GM21529 (cell line): ENCODE data around the gene RFLNA.

Experiments
- ATAC-seq: cut with Tn5 transposase; IDR thresholded peaks from one replicate; pipeline ENCODE4 v1.9.1; 2021; ENCODE audit not compliant: unreplicated experiment

RFLNA gene

GRCh38 chr12:124294780-124295341 lies at the start of gene RFLNA:
Gene RFLNA, plus strand, starts transcription at chr12:124295093. Its CDS starts 337 bp downstream, at chr12:124295430.
- no peak for ATAC-seq

- no peak for ATAC-seq
These were observed 47.6 kb upstream of the RFLNA start for GRCh38 chr12:124247331-124247730.

- no peak for ATAC-seq
These were observed 45.7 kb upstream of the RFLNA start for GRCh38 chr12:124248941-124249825.

- ATAC-seq, result no peak
These were observed 43.7 kb upstream of the RFLNA start for GRCh38 chr12:124251186-124251585.

- ATAC-seq, result no peak
These were observed 41.9 kb upstream of the RFLNA start for GRCh38 chr12:124252964-124253363.

- ATAC-seq, result no peak
These were observed 40.8 kb upstream of the RFLNA start for GRCh38 chr12:124254126-124254525.

- ATAC-seq, result no peak
These were observed 35.5 kb upstream of the RFLNA start for GRCh38 chr12:124259154-124260066.

GRCh38 chr12:124261885-124262284 lies 33.0 kb upstream of the RFLNA start:
- ATAC-seq, result no peak

- ATAC-seq, result no peak
These were observed 30.7 kb upstream of the RFLNA start for GRCh38 chr12:124264089-124264795.

GRCh38 chr12:124264879-124265278 lies 30.0 kb upstream of the RFLNA start:
- ATAC-seq, result no peak

GRCh38 chr12:124267205-124267778 lies 27.6 kb upstream of the RFLNA start:
- no peak for ATAC-seq

GRCh38 chr12:124270671-124271070 lies 24.2 kb upstream of the RFLNA start:
- no peak for ATAC-seq

GRCh38 chr12:124273630-124274029 lies 21.3 kb upstream of the RFLNA start:
- ATAC-seq, result no peak

- no peak for ATAC-seq
These were observed 18.6 kb upstream of the RFLNA start for GRCh38 chr12:124276337-124276736.

- ATAC-seq, result no peak
These were observed 17.3 kb upstream of the RFLNA start for GRCh38 chr12:124277394-124278241.

- no peak for ATAC-seq
These were observed 16.3 kb upstream of the RFLNA start for GRCh38 chr12:124278389-124279101.

GRCh38 chr12:124279315-124279714 lies 15.6 kb upstream of the RFLNA start:
- no peak for ATAC-seq

GRCh38 chr12:124279846-124280360 lies 15.0 kb upstream of the RFLNA start:
- ATAC-seq, result no peak

- ATAC-seq, result no peak
These were observed 13.6 kb upstream of the RFLNA start for GRCh38 chr12:124281309-124281708.
